ENCODE results near the gene NFATC1. TPM values are rescaled to one million over a fixed set of nuclear protein-coding genes. Genes with fewer than 3 reads are reported as not detected.

The NFATC1 gene
- total RNA-seq, 2 donors from 2014 or later = 5.2 to 5.9 TPM

GRCh38 chr18:79516441-79516931 is 120.8 kb downstream of the NFATC1 start:
- no peak for ATAC-seq
- H3K27ac ChIP-seq = no peak overlapping the region

DNA sequence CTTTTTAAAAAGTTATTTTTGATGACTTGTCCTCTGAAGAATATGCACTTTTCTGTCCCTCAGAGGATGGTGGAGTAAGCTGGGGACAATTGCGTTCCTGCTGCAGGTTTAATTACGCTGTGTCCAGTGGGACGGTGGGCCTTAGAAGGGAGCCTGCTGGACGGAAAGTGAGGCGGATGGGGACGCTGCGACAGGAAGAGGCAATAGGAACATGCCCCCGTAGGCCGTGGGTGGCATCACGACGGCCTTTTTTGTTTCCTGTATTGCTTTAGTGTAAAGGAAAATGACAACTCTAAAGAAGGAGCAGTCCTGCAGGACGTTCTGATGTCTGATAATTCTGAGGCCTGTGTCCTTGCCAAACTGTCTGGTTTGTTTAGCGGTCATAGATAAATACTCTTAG is 121.6 kb downstream of the NFATC1 start:
- Histone ChIP-seq H3K4me1 (no peaks in the 10 kb centered on the region), H3K36me3 (replicated peaks in 1 of 2; ENCODE audit: insufficient read depth in 1 of 2, low read depth in 2 of 2) (no peaks in the 10 kb centered on the region), H3K4me3 (no peak overlapping the region), H3K9me3 (no peaks in the 10 kb centered on the region), H3K27ac (no peak overlapping the region), H3K27me3 (no peaks in the 10 kb centered on the region)
- intact Hi-C loops (cut with DNase I) = no loop called here
- 66 to 77% methylated on average over 13 of the region's 13 CpGs for WGBS, 2 donors
- ATAC-seq = no peak
- no peak for DNase-seq
- TF ChIP-seq, protein P1, sequence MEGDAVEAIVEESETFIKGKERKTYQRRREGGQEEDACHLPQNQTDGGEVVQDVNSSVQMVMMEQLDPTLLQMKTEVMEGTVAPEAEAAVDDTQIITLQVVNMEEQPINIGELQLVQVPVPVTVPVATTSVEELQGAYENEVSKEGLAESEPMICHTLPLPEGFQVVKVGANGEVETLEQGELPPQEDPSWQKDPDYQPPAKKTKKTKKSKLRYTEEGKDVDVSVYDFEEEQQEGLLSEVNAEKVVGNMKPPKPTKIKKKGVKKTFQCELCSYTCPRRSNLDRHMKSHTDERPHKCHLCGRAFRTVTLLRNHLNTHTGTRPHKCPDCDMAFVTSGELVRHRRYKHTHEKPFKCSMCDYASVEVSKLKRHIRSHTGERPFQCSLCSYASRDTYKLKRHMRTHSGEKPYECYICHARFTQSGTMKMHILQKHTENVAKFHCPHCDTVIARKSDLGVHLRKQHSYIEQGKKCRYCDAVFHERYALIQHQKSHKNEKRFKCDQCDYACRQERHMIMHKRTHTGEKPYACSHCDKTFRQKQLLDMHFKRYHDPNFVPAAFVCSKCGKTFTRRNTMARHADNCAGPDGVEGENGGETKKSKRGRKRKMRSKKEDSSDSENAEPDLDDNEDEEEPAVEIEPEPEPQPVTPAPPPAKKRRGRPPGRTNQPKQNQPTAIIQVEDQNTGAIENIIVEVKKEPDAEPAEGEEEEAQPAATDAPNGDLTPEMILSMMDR (IDR thresholded peaks at IDR 0.05) = no peak
- no peak for TF ChIP-seq POLR2A (IDR thresholded peaks at IDR 0.05)

More at GRCh38 chr18:79516441-79516931, 120.8 kb downstream of the NFATC1 start:
- H3K36me3 ChIP-seq (replicated peaks in 1 of 2; ENCODE audit: insufficient read depth in 1 of 2, low read depth in 2 of 2) = no peaks in the 10 kb centered on the region
- intact Hi-C loops (cut with DNase I) = no loop called here
- no peak overlapping the region for H3K4me3 ChIP-seq
- no peaks in the 10 kb centered on the region for H3K4me1 ChIP-seq
- TF ChIP-seq POLR2A (IDR thresholded peaks at IDR 0.05) = no peak
- no peaks in the 10 kb centered on the region for H3K27me3 ChIP-seq
- H3K9me3 ChIP-seq = no peaks in the 10 kb centered on the region
- DNase-seq = peak in 1 of 4 donors; percentile 5
- 92 to 95% methylated on average over 20 of the region's 20 CpGs for WGBS, 2 donors

DNA sequence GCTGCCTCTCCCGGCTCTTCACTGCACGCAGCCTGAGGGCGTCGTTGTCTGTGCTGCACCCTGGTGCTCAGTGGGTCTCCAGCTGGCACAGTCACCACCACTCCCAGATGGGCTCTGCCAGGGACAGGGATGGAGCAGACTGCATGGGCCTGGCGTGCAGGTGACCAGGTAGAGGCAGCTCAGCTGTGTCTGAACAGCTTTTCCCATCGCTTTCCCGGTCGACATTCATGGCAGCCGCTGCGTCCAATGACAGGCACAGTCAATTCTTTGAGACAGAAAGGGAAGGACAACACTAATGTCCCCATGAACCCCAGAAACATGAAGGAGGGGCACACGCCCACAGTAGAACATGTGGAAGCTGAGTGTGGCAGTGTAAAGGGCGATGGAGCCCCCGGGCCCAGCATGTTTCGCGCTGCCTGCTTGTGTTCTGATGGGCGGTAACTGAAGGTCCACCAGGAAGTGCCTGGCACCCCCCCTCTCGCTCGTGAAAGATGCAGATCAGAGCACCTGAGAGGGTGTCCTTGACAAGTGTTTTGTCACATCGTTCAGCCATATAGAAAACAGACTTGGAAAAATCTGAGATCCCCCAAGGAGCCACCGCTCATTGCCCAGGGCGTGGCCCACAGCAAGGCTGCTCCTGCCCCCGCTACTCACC is 122.4 kb downstream of the NFATC1 start:
- TF ChIP-seq, protein P1 (IDR thresholded peaks at IDR 0.05) = no peak
- Histone ChIP-seq H3K27me3 (no peaks in the 10 kb centered on the region), H3K27ac (no peak overlapping the region), H3K4me1 (no peaks in the 10 kb centered on the region), H3K36me3 (replicated peaks in 1 of 2; ENCODE audit: insufficient read depth in 1 of 2, low read depth in 2 of 2) (no peaks in the 10 kb centered on the region), H3K9me3 (no peaks in the 10 kb centered on the region), H3K4me3 (no peak overlapping the region)
- DNase-seq (no peak), ATAC-seq (no peak)
- intact Hi-C loops (cut with DNase I) = no loop called here
- WGBS, 2 donors = 87 to 93% methylated on average over 14 to 22 of the region's 22 CpGs

- no peaks in the 10 kb centered on the region for H3K4me1 ChIP-seq
- H3K9me3 ChIP-seq = no peaks in the 10 kb centered on the region
- ATAC-seq (no peak), DNase-seq (peak in 1 of 4 donors; percentile 5)
- WGBS, 2 donors = 76 to 89% methylated on average over 13 to 14 of the region's 14 CpGs
- no peak overlapping the region for H3K27ac ChIP-seq
- H3K27me3 ChIP-seq = no peaks in the 10 kb centered on the region
- intact Hi-C loops (cut with DNase I) = no loop called here
- H3K36me3 ChIP-seq (replicated peaks in 1 of 2; ENCODE audit: insufficient read depth in 1 of 2, low read depth in 2 of 2) = no peaks in the 10 kb centered on the region
- H3K4me3 ChIP-seq = no peak overlapping the region
- no peak for TF ChIP-seq POLR2A (IDR thresholded peaks at IDR 0.05)
- TF ChIP-seq, protein P1 (IDR thresholded peaks at IDR 0.05) = no peak
Measured at GRCh38 chr18:79518683-79519128, 123.0 kb downstream of the NFATC1 start.

DNA sequence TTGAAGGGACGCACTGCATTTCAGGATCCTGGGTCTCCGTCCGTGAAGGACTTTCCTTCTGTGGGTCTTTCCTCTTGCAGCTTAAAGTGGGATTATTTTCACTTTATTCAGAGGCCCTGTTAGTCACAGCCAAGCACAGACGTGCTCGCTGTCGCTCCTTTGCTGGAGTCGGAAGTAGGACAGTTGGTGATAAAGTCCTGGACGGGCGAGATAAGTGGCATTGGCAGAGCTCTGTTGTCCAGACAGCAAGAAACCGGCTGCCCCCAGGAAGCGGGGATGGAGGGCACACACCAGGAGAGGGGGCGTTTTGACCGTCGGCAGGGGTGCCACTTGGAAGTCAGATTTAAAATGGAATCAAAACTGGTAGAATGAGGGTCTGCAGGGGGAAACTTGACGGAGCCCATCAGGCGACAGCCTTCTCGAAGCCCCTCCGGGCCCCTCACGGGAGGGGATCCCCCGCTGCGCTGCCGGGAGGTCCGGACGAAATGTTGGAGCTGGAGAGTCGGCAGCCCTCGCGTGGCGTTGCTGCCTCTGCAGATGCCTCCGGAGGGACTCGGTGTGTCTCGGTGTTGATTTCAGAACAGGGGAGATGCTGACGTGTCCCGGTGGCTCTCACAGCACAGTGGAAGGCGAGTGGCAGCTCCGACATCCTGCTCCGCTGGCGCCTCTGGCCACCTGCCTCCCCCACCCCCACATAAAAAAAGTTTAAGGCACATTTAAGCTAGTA is 124.2 kb downstream of the NFATC1 start:
- DNase-seq (peak in 1 of 4 donors; percentile 4), ATAC-seq (no peak)
- H3K27me3 ChIP-seq = no peaks in the 10 kb centered on the region
- no peak overlapping the region for H3K27ac ChIP-seq
- no peaks in the 10 kb centered on the region for H3K4me1 ChIP-seq
- H3K36me3 ChIP-seq (replicated peaks in 1 of 2; ENCODE audit: insufficient read depth in 1 of 2, low read depth in 2 of 2) = no peaks in the 10 kb centered on the region
- WGBS, 2 donors = 44 to 69% methylated on average over 35 to 37 of the region's 37 CpGs
- intact Hi-C loops (cut with DNase I) = no loop called here
- no peaks in the 10 kb centered on the region for H3K9me3 ChIP-seq
- TF ChIP-seq POLR2A (IDR thresholded peaks at IDR 0.05) = no peak
- TF ChIP-seq, protein P1 (IDR thresholded peaks at IDR 0.05) = no peak
- H3K4me3 ChIP-seq = no peak overlapping the region
